Mesothelial cell of epicardium (in vitro differentiated cells): Measurements from ENCODE around the gene NDN. TPM values are rescaled to one million over a fixed set of nuclear protein-coding genes. Genes with fewer than 3 reads are reported as not detected.

Source experiments
- DNase-seq, 2 experiments: peaks; one replicate each; pipeline ENCODE4 v3.0.0; 2021; ENCODE audit warnings: low spot score in 2 of 2; ENCODE audit not compliant: unreplicated experiment in 2 of 2
- H3K27ac Mint-ChIP-seq: 2 replicates; pipeline ENCODE4 v1.8.0; 2021; ENCODE audit warnings: mixed read lengths
- H3K27me3 Mint-ChIP-seq: 2 replicates; pipeline ENCODE4 v1.8.0; 2021; ENCODE audit warnings: low read depth, mixed read lengths
- H3K36me3 Mint-ChIP-seq: 2 replicates; pipeline ENCODE4 v1.8.0; 2021; ENCODE audit warnings: mixed read lengths
- H3K4me1 Mint-ChIP-seq: 2 replicates; pipeline ENCODE4 v1.8.0; 2021; ENCODE audit warnings: mixed read lengths
- H3K4me3 Mint-ChIP-seq: 2 replicates; pipeline ENCODE4 v1.8.0; 2021; ENCODE audit warnings: mild to moderate bottlenecking, moderate library complexity, mixed read lengths
- H3K9me3 Mint-ChIP-seq: 2 replicates; pipeline ENCODE4 v1.8.0; 2021; ENCODE audit warnings: mixed read lengths
- CTCF ChIP-seq: fragments of 200-600 bp; sonication (generic); IDR thresholded peaks from one replicate; pipeline ENCODE4 v1.5.0; 2021; ENCODE audit warnings: antibody characterized with exemption; ENCODE audit not compliant: unreplicated experiment
- total RNA-seq: library from RNA; stranded (reverse); gene quantifications from 3 replicates; pipeline ENCODE4 v1.2.1, GENCODE V29; 2021

NDN gene
- total RNA-seq, 1 donor from 2014 or later = 85.8 TPM

- TF ChIP-seq CTCF = no peak
- Mint-ChIP-seq H3K27ac (no peak overlapping the region), H3K4me3 (no peak overlapping the region), H3K36me3 (no peaks in the 10 kb centered on the region), H3K4me1 (peaks cover 19% of the 10 kb centered on the region), H3K27me3 (no peaks in the 10 kb centered on the region), H3K9me3 (peaks cover 45% of the 10 kb centered on the region)
- DNase-seq = no peak
These were observed 7.5 kb upstream of the NDN start for GRCh38 chr15:23694592-23694991.

GRCh38 chr15:23690450-23690852, 3.3 kb upstream of the NDN start:
- Mint-ChIP-seq H3K9me3 (peaks cover 27% of the 10 kb centered on the region), H3K4me1 (peaks cover 32% of the 10 kb centered on the region), H3K36me3 (no peaks in the 10 kb centered on the region), H3K27ac (peak overlapping the region; percentile 87), H3K27me3 (no peaks in the 10 kb centered on the region), H3K4me3 (no peak overlapping the region)
- peak; percentile 62 to 80 for DNase-seq
- no peak for TF ChIP-seq CTCF

- TF ChIP-seq CTCF = no peak
- no peak for DNase-seq
- Mint-ChIP-seq H3K9me3 (peaks cover 22% of the 10 kb centered on the region), H3K27ac (peak overlapping the region; percentile 87), H3K36me3 (no peaks in the 10 kb centered on the region), H3K4me3 (peak overlapping the region; percentile 5), H3K27me3 (no peaks in the 10 kb centered on the region), H3K4me1 (peaks cover 33% of the 10 kb centered on the region)
These were observed 2.9 kb upstream of the NDN start for GRCh38 chr15:23690015-23690414.

GRCh38 chr15:23686466-23687142, 501 bp downstream of the NDN start:
- H3K9me3 Mint-ChIP-seq = peaks cover 7% of the 10 kb centered on the region
- H3K4me1 Mint-ChIP-seq = peaks cover 31% of the 10 kb centered on the region
- peak overlapping the region; percentile 16 for H3K27ac Mint-ChIP-seq
- H3K4me3 Mint-ChIP-seq = peak overlapping the region; percentile 71
- DNase-seq = peak in 1 of 2 experiments; percentile 40
- TF ChIP-seq CTCF = no peak
- H3K27me3 Mint-ChIP-seq = no peaks in the 10 kb centered on the region
- no peaks in the 10 kb centered on the region for H3K36me3 Mint-ChIP-seq

- Mint-ChIP-seq H3K36me3 (no peaks in the 10 kb centered on the region), H3K9me3 (peaks cover 5% of the 10 kb centered on the region), H3K27ac (no peak overlapping the region), H3K4me1 (no peaks in the 10 kb centered on the region), H3K4me3 (no peak overlapping the region), H3K27me3 (no peaks in the 10 kb centered on the region)
- no peak for DNase-seq
- TF ChIP-seq CTCF = no peak
These were observed 15.6 kb downstream of the NDN start for GRCh38 chr15:23671481-23671880.
